ENCODE measurements around the gene FBLL1.
"Not testable (repeated sequence)": the region's sequence is repeated elsewhere in the genome, so short reads cannot be mapped to it uniquely, and the experiment has no call there.

The FBLL1 gene

GRCh38 chr5:168528521-168529373 is at the start of gene FBLL1:
Gene FBLL1, plus strand, starts transcription at chr5:168529305. Its CDS starts 200 bp downstream, at chr5:168529505.
- peak in 1 of 2 donors; percentile 4 for DNase-seq (ENCODE audit: low read depth in 2 of 2)

GRCh38 chr5:168480601-168481000 is 48.5 kb upstream of the FBLL1 start:
- no peak for DNase-seq (ENCODE audit: low read depth in 2 of 2)

DNA sequence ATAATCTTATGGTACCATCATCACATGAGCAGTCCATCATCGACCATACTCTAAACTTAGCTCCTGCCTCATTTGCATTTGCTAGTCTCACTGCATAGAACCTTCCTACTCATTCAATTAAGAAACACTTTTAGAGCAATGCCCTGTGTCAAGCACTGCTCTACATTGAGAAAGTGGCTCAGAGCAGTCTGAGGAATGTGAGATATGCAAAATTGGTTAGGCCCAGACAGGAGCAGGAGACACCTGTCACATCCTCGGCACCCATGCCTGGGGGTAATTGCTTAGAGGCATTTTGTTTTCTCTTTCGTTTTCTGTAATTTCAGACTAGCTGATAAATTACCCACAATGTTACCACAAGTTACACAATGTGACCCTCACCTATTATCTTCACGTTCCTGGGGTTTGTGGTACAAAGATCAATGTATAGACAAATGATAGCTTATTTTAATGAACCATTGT is 47.7 kb upstream of the FBLL1 start:
- DNase-seq (ENCODE audit: low read depth in 2 of 2): no peak

DNA sequence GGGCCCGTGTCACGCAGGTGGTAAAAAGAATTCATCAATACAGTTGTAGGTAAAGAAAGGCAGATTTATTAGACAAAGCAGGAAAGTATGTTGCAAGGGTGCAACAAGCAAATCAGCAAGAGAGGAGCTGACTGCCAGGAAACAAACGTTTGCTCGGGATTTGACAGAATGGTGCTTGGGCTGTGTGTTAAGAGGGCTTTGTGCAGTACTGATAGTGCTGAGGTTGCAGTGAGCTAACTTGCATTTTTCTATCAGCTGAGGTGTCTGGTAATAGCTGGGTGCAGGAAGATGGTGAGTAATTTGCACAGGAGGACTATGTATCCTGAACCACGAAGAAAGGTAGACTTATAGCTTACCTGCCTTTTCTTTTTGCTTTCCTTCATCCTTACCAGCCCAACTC is 46.7 kb upstream of the FBLL1 start:
- no peak for DNase-seq (ENCODE audit: low read depth in 2 of 2)

GRCh38 chr5:168486136-168486879 is 42.8 kb upstream of the FBLL1 start, which contains the start of gene RARS1:
Gene RARS1, plus strand, starts transcription at chr5:168486471. Its CDS starts 28 bp downstream, at chr5:168486499.
- peak; percentile 69 to 74 for DNase-seq (ENCODE audit: low read depth in 2 of 2)

DNA sequence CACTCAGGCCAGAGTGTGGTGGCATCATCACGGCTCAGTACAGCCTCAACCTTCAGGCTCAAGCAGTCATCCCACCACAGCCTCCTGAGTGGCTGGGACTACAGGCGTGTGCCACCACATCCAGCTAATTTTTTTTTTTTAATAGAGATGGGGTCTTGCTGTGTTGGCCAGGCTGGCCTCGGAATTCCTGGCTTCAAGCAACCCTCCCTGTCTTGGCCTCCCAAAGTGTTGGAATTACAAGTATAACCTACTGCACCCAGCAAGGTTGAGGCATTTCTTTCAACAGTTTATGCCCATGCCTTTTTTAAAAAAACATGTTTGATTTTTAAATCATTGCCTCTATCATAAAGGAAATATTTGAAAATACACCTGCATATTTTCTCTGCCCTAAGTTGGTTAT is 40.0 kb upstream of the FBLL1 start:
- no peak for DNase-seq (ENCODE audit: low read depth in 2 of 2)

DNA sequence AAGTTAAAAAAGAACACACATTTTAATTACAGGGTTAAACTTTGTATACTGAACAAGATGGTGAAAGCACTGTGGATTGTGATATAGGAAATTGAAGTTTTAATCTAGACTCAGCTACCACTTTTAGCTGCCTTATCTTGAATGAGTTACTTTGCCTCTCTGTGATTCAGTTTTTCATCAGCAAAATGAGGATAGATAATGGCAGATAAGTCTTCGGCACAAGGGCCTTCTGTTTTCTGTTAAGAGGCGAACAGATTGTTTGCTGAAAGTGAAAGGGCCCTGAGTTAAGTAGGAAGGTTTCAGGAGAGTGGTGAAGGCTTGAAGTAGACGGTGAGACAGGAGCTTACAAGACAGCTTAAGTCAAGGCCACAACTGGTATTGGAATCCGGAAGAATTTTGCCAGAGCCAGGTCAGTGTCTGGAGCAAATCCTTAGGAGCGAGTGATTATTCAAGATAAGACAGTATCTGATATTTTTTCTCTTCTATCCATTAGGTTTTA is 35.0 kb upstream of the FBLL1 start:
- DNase-seq (ENCODE audit: low read depth in 2 of 2): no peak

- DNase-seq (ENCODE audit: low read depth in 2 of 2): no peak
Measured at GRCh38 chr5:168502563-168503237, 26.4 kb upstream of the FBLL1 start.

GRCh38 chr5:168513861-168514428 is 15.2 kb upstream of the FBLL1 start:
- DNase-seq (ENCODE audit: low read depth in 2 of 2): no peak

DNA sequence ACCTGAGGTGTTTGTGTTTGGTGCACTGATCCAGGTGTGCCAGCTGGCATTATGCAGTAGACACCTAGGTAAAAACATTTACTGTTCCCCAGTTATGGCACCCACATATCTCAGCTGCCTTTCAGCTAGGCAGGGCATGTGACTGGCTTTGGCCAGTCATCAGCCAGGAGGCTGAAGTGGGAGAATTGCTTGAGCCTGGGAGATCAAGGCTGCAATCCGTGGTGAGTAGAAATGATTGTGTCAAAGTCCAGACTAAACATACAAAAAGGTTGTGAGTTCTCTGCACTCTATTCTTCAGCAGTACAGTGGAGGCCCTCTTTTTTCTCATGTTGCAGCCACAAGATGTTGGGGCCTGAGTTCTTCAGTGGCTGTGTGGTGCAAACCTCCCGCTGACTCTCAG is 3.2 kb upstream of the FBLL1 start:
- no peak for DNase-seq (ENCODE audit: low read depth in 2 of 2)

GRCh38 chr5:168527756-168528295 is 1.3 kb upstream of the FBLL1 start:
- DNase-seq (ENCODE audit: low read depth in 2 of 2): no peak

- no peak for DNase-seq (ENCODE audit: low read depth in 2 of 2)
Measured at GRCh38 chr5:168529374-168530234, 499 bp downstream of the FBLL1 start.

GRCh38 chr5:168530621-168531150 is 1.6 kb downstream of the FBLL1 start:
- DNase-seq (ENCODE audit: low read depth in 2 of 2): no peak

DNA sequence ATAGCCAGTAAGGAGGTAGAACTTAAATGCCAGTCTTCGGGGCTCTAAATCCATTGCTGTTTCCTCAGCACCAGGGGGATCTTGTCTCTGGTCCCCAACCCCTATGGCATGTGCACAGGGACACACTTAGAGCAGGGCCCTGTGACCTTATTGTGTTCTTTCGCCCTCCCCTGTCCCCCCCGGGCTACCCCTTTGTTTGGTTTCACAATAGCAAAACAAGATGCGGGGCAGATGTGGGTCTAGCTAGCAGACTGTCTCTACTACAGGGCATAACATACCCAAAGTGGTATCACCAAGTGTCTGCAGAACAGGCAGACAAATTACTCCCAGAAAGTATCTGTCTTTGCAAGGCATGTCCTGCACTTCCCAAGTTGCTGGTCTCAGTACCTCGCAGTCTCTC is 2.1 kb downstream of the FBLL1 start:
- no peak for DNase-seq (ENCODE audit: low read depth in 2 of 2)

GRCh38 chr5:168531987-168532864 is 3.1 kb downstream of the FBLL1 start:
- no peak for DNase-seq (ENCODE audit: low read depth in 2 of 2)

DNA sequence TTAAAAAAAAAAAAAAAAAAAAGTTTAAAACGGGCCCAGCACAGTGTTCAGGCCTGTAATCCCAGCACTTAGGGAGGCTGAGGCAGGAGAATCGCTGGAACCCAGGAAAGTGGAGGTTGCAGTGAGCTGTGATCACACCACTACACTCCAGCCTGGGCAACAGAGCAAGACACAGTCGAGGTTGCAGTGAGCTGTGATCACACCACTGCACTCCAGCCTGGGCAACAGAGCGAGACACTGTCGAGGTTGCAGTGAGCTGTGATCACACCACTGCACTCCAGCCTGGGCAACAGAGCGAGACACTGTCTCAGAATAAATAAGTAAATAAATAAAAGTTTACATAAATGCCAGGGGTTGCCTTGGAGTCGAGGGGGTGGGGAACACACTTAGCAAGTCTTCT is 5.2 kb downstream of the FBLL1 start:
- not testable (repeated sequence) for DNase-seq (ENCODE audit: low read depth in 2 of 2)

GRCh38 chr5:168537176-168537575 is 8.1 kb downstream of the FBLL1 start:
- no peak for DNase-seq (ENCODE audit: low read depth in 2 of 2)

- no peak for DNase-seq (ENCODE audit: low read depth in 2 of 2)
Measured at GRCh38 chr5:168549554-168549953, 20.4 kb downstream of the FBLL1 start.

DNA sequence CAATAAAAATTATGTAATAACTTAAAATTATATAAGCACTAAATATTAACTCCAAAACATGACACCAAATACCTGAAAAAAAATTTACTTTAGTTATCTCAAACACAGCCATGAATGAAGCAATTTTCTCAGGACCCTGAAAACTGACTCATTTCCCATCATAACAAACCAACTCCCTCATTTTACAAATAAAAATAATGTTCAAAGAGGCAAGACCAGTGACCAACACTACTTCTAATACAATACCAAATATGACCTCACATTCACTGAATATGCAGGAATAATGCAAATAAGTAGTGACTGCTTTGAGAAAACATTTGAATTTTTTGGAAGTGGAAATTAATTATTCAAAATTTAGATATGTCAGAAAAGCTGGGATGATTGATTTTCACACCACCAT is 21.6 kb downstream of the FBLL1 start:
- no peak for DNase-seq (ENCODE audit: low read depth in 2 of 2)
